ELF-1 (cell line): ENCODE measurements around the gene UNC5CL.
"Not testable (repeated sequence)": the region's sequence is repeated elsewhere in the genome, so short reads cannot be mapped to it uniquely, and the experiment has no call there.

Experiments used
- DNase-seq: peaks from one replicate; pipeline ENCODE4 v3.0.0-alpha.2; 2016; ENCODE audit warnings: low read depth, low spot score

UNC5CL gene

DNA sequence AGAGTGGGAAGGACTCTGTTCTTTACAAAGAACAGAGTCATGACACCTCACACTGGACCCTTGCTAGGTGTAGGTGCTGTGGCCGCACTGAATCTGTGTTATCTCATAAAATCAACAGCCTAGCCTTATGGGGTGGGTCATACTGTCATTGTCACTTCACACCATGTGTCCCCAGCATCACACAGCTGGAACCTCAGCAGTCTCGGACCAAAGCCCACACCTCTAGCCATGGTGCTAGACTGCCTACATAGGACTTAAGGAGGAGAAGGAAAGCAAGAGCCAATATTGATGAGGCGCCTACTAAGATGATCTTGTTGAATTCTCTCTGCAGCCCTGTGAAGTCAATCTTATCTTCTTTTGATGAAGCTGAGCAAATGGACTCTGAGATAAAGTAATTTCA is 31.0 kb downstream of the UNC5CL start:
- DNase-seq = no peak

DNA sequence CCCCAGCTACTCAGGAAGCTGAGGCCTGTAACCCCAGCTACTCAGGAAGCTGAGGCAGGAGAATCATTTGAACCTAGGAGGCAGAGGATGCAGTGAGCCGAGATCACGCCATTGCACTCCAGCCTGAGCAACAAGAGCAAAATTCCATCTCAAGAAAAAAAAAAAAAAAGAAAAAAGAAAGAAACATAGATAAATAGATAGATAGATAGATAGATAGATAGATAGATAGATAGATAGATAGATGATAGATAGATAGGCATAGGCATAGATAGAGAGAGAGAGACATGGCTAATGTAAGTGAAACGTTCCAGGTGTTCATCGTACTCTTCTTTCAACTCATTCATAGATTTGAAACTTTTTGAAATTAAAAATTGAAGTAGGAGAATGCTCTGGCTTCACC is 32.0 kb downstream of the UNC5CL start:
- not testable (repeated sequence) for DNase-seq

DNA sequence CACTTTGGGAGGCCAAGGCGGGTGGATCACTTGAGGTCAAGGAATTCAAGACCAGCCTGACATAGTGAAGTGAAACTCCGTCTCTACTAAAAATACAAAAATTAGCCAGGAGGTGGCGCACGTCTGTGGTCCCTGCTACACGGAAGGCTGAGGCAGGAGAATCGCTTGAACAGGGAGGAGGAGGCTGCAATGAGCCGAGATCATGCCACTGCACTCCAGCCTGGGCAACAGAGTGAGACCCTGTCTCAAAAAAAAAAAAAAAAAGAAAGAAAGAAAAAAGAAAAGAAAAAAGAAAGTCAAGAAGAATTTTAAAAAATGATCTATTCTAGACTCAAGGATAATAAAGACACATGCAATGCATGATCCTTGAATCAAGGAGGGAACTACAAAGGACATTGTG is 32.8 kb downstream of the UNC5CL start:
- peak; percentile 91 for DNase-seq

DNA sequence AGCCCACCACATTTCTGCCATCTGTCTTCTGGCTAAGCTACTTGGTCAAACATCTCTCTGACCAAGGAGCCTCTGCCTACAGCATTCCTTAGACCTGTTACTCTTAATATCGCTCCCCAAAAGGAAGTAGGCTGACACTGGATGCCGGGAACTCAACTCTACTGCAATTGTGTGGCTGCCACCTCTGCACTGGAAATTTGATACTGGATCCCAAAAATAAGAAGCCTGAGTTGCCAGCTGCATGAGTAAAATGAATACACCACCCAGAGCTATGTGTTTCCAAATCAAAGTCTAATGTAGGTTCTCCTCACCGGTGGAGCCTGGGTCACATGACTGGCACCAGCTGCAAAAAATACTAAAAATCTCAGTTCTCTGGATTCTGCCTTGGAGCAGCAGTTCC is 36.9 kb downstream of the UNC5CL start:
- no peak for DNase-seq

DNA sequence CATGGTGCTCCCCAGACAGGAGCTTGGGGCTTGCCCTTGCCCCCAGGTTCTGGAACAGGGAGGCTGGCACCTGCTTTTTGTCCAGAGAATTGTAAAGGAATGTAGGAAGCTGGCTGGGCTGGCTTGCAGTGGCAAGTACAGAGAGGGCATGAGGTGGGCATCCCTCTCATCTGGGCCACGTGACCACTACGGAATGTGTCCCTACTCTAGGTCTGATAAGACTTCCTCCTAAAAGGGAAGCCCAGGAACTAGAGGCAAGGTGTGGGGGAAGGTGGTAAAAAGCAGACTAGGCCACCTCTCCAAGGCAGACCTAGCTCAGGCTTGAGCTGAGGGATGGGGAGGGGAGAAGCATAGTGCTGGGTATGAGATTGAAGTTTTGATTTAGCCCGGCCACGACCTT is 38.8 kb downstream of the UNC5CL start:
- no peak for DNase-seq

DNA sequence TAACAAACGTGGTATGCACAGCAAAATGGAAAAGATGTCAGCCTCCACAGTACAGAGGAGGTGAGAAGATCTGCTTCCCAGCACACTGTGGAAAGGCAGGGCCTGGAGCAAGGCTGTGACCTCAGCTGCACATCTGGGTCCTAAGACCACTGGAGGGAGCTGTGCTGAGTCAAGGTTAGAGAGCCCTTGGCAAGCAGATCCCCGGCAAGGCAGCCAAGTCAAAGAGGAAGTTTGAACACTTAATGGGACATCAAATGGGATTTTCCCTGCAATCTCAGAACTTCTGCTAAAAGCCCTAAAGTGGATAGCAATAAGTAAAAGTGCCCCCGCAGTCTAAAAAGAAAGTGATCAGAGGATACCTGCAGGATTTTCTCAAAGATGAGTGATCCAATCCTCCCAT is 39.5 kb downstream of the UNC5CL start:
- peak; percentile 80 for DNase-seq

DNA sequence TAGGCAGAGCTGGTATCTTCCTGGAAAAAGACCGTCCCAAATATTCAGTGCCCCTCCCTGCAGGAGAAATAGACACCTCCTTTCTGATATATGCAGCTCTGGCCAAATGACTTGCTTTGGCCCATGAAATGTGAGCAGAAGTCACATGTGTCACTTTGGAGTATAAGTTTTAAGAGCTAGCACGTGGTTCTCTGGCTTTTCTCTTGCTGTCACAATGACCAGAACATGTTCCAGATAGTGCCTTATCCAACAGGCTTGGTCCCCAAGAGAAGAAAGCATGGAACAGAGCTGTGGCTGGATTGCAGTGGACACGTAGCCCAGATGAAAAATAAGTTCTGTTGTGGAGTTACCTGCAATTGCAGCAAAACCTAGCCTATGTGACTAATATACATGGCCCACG is 40.4 kb downstream of the UNC5CL start:
- peak; percentile 11 for DNase-seq

DNA sequence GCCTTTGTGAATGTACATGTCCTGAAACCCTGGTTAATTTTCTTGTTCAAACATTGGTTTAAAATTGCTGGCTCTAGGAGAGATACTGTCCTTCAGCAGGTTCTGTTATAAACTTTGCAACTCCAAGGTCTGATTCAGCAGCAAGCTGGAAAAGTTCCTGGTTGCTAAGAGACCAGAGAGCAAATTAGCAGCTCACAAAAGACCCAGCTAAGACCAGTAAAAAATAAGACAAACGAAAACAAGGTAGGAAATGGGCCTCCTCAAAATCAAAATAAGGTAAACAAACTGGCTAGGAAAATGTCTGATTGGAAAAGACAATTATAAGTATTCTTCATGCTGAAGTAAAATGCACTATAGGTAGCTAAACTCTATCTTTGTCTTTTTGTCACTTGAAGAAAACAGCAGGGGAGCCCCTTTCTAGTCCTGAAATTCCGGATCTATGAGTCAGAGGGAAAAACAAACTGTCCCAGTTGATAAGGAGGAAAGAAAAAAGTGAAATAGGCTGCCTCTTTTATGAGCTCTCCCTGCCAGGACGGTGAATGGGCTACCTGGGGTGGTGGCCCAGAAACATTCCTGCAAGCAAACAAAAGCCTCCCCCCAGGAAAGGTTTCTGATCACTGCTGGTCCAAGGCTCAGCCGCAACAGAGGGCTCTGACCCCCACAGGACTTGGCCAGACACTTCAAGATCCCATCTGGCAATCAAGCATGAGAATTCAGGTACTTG is 41.6 kb downstream of the UNC5CL start:
- DNase-seq = peak; percentile 95

DNA sequence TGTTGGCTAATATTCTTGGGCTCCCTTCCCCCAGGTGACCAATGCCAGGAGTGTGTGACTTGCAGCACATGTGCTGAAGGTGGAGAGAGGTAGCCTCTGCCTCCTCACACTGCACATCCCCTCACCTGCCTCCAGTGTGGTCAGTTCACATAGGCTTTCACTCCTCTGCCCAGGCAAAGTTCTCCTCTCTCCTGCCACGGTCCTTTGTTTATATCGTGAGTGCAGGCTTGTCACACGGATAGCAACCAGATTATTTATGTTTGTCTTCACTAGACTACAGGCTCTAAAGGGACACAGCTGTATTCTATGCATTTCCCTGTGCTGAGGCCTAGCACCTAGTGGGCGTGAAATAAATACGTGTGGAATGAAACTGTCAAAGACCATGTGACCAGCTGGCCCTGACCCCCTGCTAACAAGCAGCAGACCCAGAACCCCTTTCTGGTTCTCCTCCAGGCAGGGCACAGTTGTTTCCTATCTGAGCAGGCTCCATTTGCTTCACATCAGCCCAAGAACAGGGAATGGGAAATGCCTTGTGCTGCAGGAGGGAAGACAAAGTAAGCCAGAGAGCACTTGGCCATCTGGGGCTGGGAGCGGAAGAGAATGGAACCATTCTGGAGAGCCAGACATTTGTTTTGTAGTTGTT is 42.3 kb downstream of the UNC5CL start:
- peak; percentile 71 for DNase-seq

DNA sequence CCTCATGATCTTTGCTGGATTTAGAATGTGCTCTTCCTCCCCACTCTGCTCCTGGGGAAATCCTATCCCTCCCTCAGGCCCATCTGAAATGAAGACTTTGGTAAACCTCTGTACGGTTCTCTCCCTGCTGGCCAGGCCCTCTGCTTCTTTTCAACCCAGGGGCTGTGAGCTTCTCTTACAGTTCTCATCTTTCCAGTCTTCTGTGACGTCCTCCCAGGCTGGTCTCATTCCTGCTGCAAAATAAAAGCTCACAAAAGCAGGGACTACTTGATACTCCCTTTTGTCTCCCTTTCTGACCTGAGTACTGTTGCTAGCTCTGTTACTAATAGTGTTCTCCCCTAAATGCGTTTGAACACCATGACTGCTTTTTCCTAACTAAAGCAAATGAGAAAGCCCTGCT is 46.3 kb downstream of the UNC5CL start:
- no peak for DNase-seq

DNA sequence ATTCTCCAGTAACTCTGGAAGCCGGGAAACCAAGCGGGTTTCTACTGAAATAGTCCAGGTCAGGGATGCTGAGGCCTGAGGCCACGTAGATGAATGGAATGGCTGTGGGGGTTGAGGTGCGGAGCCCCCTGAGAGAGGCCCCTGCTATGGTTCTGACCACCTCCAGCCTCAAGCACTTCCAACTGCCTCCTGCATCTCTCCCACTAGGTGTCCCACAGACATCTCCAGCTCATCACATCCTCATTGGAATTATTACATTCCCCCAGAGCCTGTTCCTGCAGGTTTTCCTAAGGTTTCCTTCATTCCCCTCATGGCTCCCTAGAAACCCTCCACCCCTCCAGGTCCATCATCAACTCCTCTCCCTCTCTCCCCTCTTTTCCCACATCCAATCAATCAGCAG is 48.7 kb downstream of the UNC5CL start:
- DNase-seq = no peak

DNA sequence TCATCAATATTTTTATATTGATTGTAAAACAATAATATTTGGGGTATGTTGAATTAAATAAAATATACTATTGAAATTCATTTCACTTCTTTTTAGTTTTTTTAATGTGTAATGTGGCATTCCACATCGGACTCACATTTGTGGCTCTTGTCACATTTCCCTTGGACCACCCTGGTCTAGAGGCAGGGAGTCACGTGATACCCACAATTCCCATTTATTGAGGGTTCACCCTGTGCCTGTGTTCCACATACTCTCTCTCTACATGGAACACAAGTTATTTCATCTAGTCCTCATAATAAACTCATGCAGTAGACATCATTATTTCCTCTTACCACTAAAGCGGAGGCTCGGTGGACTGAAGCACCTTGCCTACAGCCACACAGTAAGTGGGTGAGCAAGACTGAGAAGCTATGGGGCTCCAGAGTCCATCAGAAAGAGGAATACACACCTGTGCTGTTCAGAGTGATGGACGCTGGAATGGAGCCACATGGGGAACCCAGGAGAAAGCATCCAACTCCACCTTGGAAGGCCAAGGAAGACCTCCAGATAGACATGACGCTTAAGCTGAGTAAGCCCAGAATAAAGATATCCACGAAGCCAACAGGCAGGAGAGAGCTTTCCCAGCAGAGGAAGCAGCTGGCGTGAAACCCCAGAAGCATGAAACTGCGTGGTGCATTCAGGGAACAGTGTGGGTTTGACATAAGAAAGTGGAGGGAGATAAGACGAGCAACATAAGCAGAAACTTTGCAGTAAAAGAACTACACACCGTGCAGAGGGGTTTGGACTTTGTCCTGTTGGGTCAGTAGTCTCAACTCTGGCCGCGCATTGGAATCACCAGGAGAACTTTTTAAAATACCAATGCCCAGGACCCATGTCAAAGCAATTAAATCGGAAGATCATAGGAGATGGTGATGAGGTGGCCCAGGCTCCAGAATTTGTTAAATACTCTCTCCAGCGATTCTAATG is 49.5 kb downstream of the UNC5CL start:
- no peak for DNase-seq

DNA sequence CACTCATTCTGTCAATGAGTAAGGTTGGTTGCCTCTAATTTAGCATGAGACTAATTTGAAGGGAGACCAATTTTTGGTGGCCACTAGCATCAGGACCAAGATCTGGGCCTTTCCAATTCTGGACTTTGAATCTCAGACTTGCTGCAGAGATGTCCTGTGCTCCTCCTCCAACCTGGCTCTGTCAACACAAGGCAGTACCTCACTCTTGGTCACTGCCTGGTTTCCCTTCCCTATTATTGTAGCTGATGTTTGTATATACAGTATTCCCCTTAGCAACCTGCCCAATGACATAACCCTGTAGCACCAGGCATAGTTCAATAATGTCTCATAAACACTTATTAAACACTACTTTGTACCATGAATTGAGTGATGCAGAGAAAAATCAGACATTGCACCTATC is 50.4 kb downstream of the UNC5CL start:
- no peak for DNase-seq

DNA sequence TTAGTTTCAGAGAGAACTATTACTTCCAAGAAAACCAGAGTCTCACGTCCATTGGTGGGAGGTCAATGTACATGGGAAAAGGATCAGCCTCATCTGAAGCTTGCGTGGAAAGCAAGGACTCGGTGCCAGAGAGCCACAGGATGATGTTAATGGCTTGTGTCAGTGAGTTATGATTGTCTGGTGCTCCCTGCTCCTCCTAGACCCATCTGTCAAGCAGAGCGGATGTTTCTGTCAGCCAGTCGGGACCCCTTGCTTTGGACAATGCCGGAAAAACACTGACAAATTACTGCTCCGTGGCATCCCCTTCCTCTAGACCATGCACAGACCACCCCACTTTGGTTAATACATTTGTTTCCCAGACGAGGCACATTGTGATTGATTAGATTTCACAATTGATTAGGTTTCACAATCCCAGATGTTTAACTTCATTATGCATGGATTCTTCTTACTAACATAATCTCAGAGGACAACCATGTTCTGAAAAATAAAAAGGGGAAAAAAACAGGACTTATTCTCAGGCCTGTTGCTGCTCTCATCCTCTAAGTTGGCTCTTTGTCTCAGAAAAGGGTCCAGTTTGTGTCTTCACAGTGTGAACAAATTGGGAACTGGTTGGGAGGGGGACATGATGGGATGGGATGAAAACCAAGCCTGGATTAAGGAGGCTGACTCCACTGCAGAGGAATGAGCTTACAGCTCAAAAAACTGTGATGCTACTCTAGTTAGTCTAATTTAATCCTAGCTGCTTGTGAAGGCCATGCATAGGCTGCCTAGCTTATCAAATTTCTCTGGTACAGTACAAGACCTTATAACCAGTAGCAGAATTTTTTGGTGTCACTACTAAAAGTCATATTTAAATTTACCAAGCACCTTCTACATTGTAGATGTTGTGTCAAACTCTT is 51.9 kb downstream of the UNC5CL start:
- DNase-seq = no peak

DNA sequence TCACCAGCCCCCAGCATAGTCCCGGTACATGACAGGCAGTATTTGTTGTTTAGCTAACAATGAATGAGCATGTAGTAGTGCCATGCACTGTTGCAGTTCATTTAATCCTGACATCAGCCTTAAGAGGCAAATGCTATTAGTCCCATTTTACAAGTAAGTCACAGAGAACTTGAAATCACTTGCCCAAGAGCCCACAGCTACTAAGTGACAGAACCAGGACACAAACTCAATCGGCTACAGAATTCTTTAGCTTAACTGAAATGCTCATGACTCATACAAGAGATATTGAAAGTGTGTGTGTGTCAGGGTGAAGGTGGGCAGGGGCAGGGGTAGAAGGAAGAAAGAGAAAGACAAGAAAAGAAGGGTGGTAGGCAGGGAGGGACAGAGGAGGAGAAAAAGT is 52.7 kb downstream of the UNC5CL start:
- DNase-seq = no peak

DNA sequence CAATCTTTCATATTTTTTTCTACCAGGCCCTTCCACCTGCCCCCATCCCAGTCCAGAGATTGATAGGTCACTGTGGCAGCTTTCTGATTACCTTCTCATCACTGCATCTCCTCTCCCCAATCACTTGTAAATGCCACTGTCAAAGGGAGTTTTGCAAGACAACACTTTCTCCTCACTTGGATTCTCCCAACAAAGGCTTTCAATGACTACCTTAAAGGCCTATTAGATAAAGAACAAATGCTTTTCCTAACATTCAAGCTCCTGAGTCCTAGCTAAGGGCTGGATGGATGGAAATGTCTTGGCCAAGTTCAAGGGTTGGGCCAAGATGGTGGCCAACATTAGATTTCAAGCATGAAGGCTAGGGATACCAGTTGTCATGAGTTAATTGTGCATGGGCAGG is 55.3 kb downstream of the UNC5CL start:
- peak; percentile 30 for DNase-seq

DNA sequence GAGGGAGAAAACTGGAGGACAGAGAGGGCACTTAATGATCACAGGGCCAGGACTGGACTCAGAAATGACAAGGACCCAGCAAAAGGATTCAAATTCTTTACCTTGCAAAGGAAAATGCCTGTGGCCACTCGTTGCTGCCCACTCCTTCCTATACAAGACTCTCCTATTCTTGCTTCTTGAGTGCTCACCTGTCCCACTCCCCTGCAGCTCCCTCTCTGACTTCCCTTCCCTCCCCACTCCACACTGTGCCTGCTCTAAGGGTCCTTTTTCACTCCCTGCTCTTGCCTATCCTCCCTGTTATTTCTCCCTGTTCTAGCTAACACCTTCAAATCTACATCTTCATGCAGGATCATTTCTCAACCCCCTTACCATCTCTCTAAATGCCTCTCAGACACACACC is 56.1 kb downstream of the UNC5CL start:
- no peak for DNase-seq

DNA sequence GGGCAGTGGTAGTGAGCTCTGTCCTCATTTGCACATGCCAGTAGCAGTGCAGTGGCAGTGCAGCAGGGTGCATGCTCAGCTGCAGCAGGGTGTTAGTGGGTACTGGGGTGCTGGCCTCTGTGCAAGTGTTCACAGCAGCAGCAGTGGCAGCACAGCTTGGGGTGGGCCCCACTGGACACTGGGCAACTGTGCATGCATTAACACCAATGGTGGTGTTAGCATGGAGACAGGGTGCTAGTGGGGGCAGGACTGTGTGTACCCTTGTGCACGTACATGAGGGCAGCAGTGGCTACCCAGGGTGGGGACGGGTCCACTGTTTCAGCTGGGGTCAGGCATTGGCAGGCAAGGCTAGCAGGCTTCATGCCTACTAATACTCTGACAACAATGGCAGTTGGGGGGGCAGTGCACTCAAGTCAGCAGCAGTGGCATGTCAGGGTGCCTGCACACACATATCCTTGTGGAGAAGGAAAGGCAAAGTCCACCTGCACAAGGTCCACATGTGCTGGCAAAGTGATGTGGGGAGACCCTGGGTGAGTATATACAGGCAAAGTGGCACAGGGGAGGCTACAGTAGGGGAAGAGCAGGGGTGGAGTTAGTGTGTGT is 60.2 kb downstream of the UNC5CL start:
- no peak for DNase-seq

DNA sequence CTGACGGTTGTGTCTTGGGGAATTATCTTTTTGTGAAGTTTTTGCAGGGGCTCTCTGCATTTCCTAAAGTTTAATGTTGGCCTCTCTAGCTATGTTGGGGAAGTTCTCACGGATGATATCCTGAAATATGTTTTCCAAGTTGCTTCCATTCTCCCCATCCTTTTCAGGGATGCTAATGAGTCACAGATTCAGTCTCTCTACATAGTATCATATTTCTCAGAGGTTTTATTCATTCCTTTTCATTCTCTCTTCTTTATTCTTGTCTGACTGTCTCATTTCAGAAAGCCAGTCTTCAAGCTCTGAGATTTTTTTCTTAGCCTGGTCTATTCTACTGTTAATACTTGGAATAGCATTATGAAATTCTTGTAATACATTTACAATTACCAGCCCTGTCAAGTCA is 61.3 kb downstream of the UNC5CL start:
- DNase-seq = no peak

DNA sequence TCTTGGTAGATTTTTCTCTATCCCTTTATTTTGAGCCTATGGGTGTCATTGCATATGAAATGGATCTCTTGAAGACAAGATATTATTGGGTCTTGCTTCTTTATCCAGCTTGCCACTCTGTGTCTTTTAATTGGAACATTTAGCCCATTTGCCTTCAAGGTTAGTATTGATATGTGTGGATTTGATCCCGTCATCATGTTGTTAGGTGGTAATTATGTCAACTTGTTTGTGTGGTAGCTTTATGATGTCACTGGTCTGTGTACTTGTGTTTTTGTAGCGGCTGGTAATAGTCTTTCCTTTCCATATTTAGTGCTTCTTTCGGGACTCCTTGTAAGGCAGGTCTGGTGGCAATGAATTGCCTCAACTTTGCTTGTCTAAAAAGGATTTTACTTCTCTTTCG is 61.9 kb downstream of the UNC5CL start:
- no peak for DNase-seq
